Measurements from ENCODE around the gene KPNA1.
A peak's percentile ranks its signal among the peaks of the same experiment; 100 is the strongest.

The KPNA1 gene

GRCh38 chr3:122546151-122546550 is 31.4 kb upstream of the KPNA1 start:
- peaks cover 9% of the 10 kb centered on the region for H3K4me1 ChIP-seq
- no peak overlapping the region for H3K4me3 ChIP-seq
- H3K27me3 ChIP-seq (ENCODE audit: low read depth): no peaks in the 10 kb centered on the region
- H3K36me3 ChIP-seq (replicated peaks): no peaks in the 10 kb centered on the region
- H3K9me3 ChIP-seq: no peaks in the 10 kb centered on the region
- DNase-seq (ENCODE audit: low spot score in 2 of 2): no peak
- in situ Hi-C loops (cut with MboI; ENCODE audit: low sequenced_read_pairs): no loop called here

GRCh38 chr3:122538956-122539490 is 24.3 kb upstream of the KPNA1 start:
- no peak overlapping the region for H3K4me3 ChIP-seq
- H3K36me3 ChIP-seq (replicated peaks): no peaks in the 10 kb centered on the region
- no peaks in the 10 kb centered on the region for H3K27me3 ChIP-seq (ENCODE audit: low read depth)
- no peaks in the 10 kb centered on the region for H3K9me3 ChIP-seq
- DNase-seq (ENCODE audit: low spot score in 2 of 2): no peak
- peaks cover 29% of the 10 kb centered on the region for H3K4me1 ChIP-seq
- in situ Hi-C loops (cut with MboI; ENCODE audit: low sequenced_read_pairs): no loop called here

- DNase-seq (ENCODE audit: low spot score in 2 of 2): peak in 1 of 2 experiments; percentile 54
- Histone ChIP-seq H3K4me3 (no peak overlapping the region), H3K9me3 (no peaks in the 10 kb centered on the region), H3K36me3 (replicated peaks) (no peaks in the 10 kb centered on the region), H3K27me3 (ENCODE audit: low read depth) (no peaks in the 10 kb centered on the region), H3K4me1 (peaks cover 29% of the 10 kb centered on the region)
- in situ Hi-C loops (cut with MboI; ENCODE audit: low sequenced_read_pairs): no loop called here
These were observed 21.9 kb upstream of the KPNA1 start for GRCh38 chr3:122536632-122537001.

GRCh38 chr3:122535964-122536631 is 21.4 kb upstream of the KPNA1 start:
- Histone ChIP-seq H3K4me3 (no peak overlapping the region), H3K4me1 (peaks cover 29% of the 10 kb centered on the region), H3K9me3 (no peaks in the 10 kb centered on the region), H3K36me3 (replicated peaks) (no peaks in the 10 kb centered on the region), H3K27me3 (ENCODE audit: low read depth) (no peaks in the 10 kb centered on the region)
- peak; percentile 22 to 90 for DNase-seq (ENCODE audit: low spot score in 2 of 2)
- in situ Hi-C loops (cut with MboI; ENCODE audit: low sequenced_read_pairs): no loop called here

GRCh38 chr3:122533931-122534334 is 19.2 kb upstream of the KPNA1 start:
- Histone ChIP-seq H3K27me3 (ENCODE audit: low read depth) (no peaks in the 10 kb centered on the region), H3K4me3 (no peak overlapping the region), H3K36me3 (replicated peaks) (no peaks in the 10 kb centered on the region), H3K4me1 (peaks cover 29% of the 10 kb centered on the region), H3K9me3 (no peaks in the 10 kb centered on the region)
- DNase-seq (ENCODE audit: low spot score in 2 of 2): no peak
- in situ Hi-C loops (cut with MboI; ENCODE audit: low sequenced_read_pairs): no loop called here

GRCh38 chr3:122533480-122533879 is 18.7 kb upstream of the KPNA1 start:
- peaks cover 29% of the 10 kb centered on the region for H3K4me1 ChIP-seq
- H3K4me3 ChIP-seq: no peak overlapping the region
- H3K36me3 ChIP-seq (replicated peaks): no peaks in the 10 kb centered on the region
- H3K27me3 ChIP-seq (ENCODE audit: low read depth): no peaks in the 10 kb centered on the region
- H3K9me3 ChIP-seq: no peaks in the 10 kb centered on the region
- DNase-seq (ENCODE audit: low spot score in 2 of 2): no peak
- in situ Hi-C loops (cut with MboI; ENCODE audit: low sequenced_read_pairs): no loop called here

GRCh38 chr3:122530164-122530563 is 15.4 kb upstream of the KPNA1 start:
- Histone ChIP-seq H3K36me3 (replicated peaks) (no peaks in the 10 kb centered on the region), H3K4me1 (no peaks in the 10 kb centered on the region), H3K27me3 (ENCODE audit: low read depth) (no peaks in the 10 kb centered on the region), H3K4me3 (no peak overlapping the region), H3K9me3 (no peaks in the 10 kb centered on the region)
- DNase-seq (ENCODE audit: low spot score in 2 of 2): no peak
- in situ Hi-C loops (cut with MboI; ENCODE audit: low sequenced_read_pairs): no loop called here

- no peaks in the 10 kb centered on the region for H3K4me1 ChIP-seq
- no peaks in the 10 kb centered on the region for H3K27me3 ChIP-seq (ENCODE audit: low read depth)
- H3K9me3 ChIP-seq: no peaks in the 10 kb centered on the region
- in situ Hi-C loops (cut with MboI; ENCODE audit: low sequenced_read_pairs): no loop called here
- H3K36me3 ChIP-seq (replicated peaks): no peaks in the 10 kb centered on the region
- no peak for DNase-seq (ENCODE audit: low spot score in 2 of 2)
- no peak overlapping the region for H3K4me3 ChIP-seq
These were observed 8.6 kb upstream of the KPNA1 start for GRCh38 chr3:122523317-122523716.

GRCh38 chr3:122520861-122521260 is 6.1 kb upstream of the KPNA1 start:
- no peaks in the 10 kb centered on the region for H3K36me3 ChIP-seq (replicated peaks)
- no peaks in the 10 kb centered on the region for H3K4me1 ChIP-seq
- in situ Hi-C loops (cut with MboI; ENCODE audit: low sequenced_read_pairs): no loop called here
- DNase-seq (ENCODE audit: low spot score in 2 of 2): no peak
- H3K4me3 ChIP-seq: no peak overlapping the region
- no peaks in the 10 kb centered on the region for H3K27me3 ChIP-seq (ENCODE audit: low read depth)
- no peaks in the 10 kb centered on the region for H3K9me3 ChIP-seq

- in situ Hi-C loops (cut with MboI; ENCODE audit: low sequenced_read_pairs): no loop called here
- H3K27me3 ChIP-seq (ENCODE audit: low read depth): no peaks in the 10 kb centered on the region
These were observed 5.0 kb upstream of the KPNA1 start for GRCh38 chr3:122519693-122520092.

GRCh38 chr3:122516846-122517360 is 2.2 kb upstream of the KPNA1 start:
- H3K4me3 ChIP-seq: no peak overlapping the region
- DNase-seq (ENCODE audit: low spot score in 2 of 2): no peak
- peaks cover 12% of the 10 kb centered on the region for H3K4me1 ChIP-seq
- H3K36me3 ChIP-seq (replicated peaks): no peaks in the 10 kb centered on the region
- H3K9me3 ChIP-seq: no peaks in the 10 kb centered on the region
- in situ Hi-C loops (cut with MboI; ENCODE audit: low sequenced_read_pairs): no loop called here
- H3K27me3 ChIP-seq (ENCODE audit: low read depth): no peaks in the 10 kb centered on the region

More at GRCh38 chr3:122519693-122520092, 5.0 kb upstream of the KPNA1 start:
- Histone ChIP-seq H3K36me3 (replicated peaks) (no peaks in the 10 kb centered on the region), H3K9me3 (no peaks in the 10 kb centered on the region), H3K4me3 (no peak overlapping the region), H3K4me1 (peaks cover 3% of the 10 kb centered on the region)
- DNase-seq (ENCODE audit: low spot score in 2 of 2): no peak

GRCh38 chr3:122515870-122516269 is 1.1 kb upstream of the KPNA1 start:
- Histone ChIP-seq H3K36me3 (replicated peaks) (no peaks in the 10 kb centered on the region), H3K9me3 (no peaks in the 10 kb centered on the region), H3K27me3 (ENCODE audit: low read depth) (no peaks in the 10 kb centered on the region), H3K4me3 (no peak overlapping the region), H3K4me1 (peaks cover 22% of the 10 kb centered on the region)
- no peak for DNase-seq (ENCODE audit: low spot score in 2 of 2)
- in situ Hi-C loops (cut with MboI; ENCODE audit: low sequenced_read_pairs): no loop called here

- in situ Hi-C loops (cut with MboI; ENCODE audit: low sequenced_read_pairs): no loop called here
- H3K4me1 ChIP-seq: peaks cover 27% of the 10 kb centered on the region
- H3K4me3 ChIP-seq: peak overlapping the region; percentile 78
- DNase-seq (ENCODE audit: low spot score in 2 of 2): no peak
- no peaks in the 10 kb centered on the region for H3K27me3 ChIP-seq (ENCODE audit: low read depth)
- 0 out of 2 replicates have a peak, but pooled peaks cover 3% of the 10 kb centered on the region for H3K36me3 ChIP-seq (replicated peaks)
- no peaks in the 10 kb centered on the region for H3K9me3 ChIP-seq
These were observed 305 bp upstream of the KPNA1 start for GRCh38 chr3:122515020-122515468.

GRCh38 chr3:122513386-122514122 is 1.2 kb downstream of the KPNA1 start:
- no peaks in the 10 kb centered on the region for H3K9me3 ChIP-seq
- no peaks in the 10 kb centered on the region for H3K27me3 ChIP-seq (ENCODE audit: low read depth)
- in situ Hi-C loops (cut with MboI; ENCODE audit: low sequenced_read_pairs): no loop called here
- H3K4me3 ChIP-seq: peak overlapping the region; percentile 78
- 0 out of 2 replicates have a peak, but pooled peaks cover 3% of the 10 kb centered on the region for H3K36me3 ChIP-seq (replicated peaks)
- peak; percentile 32 to 71 for DNase-seq (ENCODE audit: low spot score in 2 of 2)
- H3K4me1 ChIP-seq: peaks cover 29% of the 10 kb centered on the region

Data from HAP-1 (cell line).